ENCODE measurements around the gene RAPH1.
"Not testable (repeated sequence)": the region's sequence is repeated elsewhere in the genome, so short reads cannot be mapped to it uniquely, and the experiment has no call there.

The RAPH1 gene

DNA sequence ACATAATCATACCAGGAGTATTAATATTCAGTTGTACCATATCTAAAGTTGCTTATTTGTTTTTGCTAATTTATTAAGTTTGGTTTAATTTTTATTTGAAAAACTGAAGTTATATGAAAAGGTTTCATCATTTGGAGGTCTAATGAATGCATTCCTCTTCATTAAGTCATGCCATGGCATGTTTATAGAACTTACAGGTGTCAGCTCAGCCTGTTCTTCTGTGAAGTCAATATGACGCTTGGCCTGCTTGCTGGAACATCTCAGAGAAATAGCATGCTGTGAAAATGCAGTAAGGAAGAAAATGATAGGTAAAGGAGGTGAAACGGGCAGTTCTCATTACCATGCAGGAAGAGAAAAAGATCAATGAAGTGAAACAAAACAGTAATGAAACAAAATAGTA is 58.2 kb downstream of the RAPH1 start:
- DNase-seq = no peak

DNA sequence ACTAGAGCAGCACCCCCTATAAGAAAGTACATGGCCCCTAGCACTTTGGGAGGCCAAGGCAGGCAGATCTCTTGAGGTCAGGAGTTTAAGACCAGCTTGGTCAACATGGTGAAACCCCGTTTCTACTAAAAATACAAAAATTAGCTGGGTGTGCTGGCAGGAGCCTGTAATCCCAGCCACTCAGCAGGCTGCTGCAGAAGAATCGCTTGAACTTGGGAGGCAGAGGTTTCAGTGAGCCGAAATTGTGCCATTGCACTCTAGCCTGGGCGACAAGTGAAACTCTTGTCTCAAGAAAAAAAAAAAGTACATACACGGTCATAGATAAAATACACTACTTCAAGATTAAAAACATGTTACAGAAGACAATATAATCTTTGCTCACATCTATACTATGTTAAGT is 63.8 kb downstream of the RAPH1 start:
- DNase-seq = no peak

DNA sequence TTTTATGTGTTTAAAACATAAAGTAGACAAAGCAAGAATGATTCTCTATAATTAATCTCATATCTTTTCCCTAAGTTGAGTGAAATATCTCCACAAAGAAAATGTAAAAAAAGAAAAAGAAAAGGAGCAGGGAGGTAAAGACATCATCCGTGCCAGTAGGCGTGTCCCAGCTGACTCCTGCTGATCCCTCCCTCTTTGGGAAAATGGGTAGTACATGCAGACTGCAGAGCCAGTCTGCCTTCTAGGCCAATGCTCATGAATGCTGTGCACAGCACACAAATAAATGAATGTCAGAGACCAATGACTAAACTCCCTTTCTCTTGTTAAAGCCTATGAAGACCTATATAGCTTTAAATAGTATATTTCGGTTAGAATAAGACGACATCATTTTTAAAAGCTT is 64.7 kb downstream of the RAPH1 start:
- no peak for DNase-seq

DNA sequence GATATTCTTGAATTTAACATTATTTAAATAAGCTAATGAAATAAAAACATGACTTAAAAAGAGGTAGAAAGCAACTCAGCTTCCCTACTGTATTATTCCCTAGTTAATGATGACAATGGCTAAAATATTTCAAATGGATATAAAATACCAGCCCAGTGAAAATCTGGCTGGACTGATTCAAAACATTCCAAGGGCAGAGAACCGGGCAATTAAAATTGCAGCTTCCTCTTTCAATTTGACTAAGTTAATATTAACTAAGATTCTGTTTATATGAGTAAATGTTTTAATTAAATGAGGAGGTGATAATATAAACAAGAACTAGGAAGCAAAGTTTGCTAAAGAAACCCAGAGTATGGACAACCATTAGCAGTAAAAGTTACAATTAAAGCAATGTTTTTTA is 65.6 kb downstream of the RAPH1 start:
- DNase-seq = no peak

DNA sequence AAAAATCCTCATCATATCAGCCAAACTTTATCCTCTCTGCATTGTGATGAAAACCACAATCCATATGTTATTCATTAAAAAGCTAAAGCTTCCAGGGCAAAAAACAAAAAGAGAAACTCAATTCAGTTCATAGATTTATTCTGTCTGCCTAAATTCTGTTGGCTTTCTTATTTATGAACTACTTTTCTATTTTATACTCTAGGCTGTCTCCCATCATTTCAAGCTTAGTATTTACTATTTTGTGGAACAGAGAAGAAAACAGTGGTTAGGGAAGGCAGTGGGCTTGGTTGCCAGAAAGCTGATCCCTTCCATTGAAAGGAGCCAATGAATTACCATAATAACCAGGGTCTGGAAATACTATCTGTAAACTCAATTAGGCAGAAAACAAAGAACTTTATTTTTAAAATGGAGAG is 71.8 kb downstream of the RAPH1 start:
- DNase-seq = no peak

DNA sequence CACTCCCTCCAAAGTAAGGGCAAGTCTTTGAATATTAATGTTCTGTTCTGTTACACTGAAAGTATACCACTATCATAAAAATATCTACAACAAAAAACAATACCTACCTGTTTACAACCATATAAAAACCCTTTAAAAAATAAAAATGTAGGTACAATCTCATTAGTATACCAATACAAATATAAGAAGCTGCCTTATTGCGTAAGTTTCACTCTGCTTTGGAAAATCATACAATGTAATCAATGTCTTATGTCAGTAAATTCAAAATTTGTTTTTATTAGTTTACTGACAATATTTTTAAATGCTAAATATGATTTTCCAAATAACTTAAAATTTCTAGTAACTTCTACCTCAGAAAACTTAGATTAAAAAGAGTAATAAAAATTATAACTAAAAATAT is 72.8 kb downstream of the RAPH1 start:
- no peak for DNase-seq

DNA sequence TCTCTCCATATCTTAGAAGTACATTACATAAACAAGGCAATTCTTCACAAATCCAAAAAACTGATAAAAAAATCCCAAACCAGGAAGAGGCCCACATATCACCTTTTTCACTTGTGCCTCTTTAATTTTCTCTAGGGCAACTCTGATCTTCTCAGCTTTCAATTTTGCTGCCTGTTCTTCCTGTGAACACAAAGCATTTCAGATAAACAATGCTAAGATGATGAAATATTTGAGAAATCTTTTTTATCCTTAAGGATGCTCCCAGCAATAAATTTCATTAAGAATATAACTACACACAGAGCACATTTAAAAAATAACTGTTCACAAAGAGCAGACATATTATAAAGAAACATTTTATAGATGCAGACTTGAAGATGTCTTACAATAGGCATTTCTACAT is 73.4 kb downstream of the RAPH1 start:
- DNase-seq = no peak

DNA sequence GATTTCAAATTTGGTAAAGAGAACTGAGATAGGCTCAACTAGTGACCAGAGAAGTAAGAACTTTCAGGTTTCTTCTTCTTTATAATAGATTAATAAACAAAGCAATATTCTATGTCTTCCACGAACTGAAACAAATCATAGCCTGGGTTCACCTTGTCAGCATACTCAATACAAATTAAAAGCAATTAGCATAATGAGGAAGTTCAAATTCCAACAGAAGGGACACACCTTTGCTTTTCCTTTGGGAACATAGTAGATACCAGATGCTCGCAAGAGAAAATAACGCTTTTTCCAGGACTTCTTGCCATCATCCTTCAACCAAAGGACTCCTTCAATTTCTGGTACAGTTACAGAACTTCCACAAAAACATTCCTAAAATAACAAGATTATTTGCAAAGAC is 79.9 kb downstream of the RAPH1 start:
- no peak for DNase-seq

DNA sequence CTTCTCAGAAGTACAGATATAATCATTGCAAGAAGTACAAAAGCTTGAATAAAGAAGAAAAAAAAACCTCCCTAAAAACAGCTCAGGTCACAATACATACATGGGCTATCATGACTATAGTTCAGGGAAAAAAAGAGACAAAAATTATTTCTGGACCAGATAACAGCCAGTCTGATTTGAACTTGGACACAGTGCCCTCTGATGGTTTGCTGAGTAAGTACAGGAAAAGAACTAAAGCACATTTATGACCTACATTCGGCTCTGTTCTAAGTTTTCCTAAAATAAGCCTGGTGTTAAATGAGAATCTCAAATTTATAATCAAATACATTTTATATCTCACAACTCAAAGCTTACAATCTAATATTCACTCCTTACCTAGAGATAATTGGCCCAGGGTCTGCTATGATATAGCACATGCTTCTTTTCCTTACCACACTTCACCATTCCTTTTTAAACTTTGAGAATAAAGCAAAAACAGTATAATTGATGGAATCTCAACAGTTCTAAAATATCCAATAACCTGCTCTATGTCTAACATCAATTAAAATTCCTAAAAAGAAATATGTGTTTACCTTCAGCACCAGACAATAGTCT is 81.1 kb downstream of the RAPH1 start:
- peak; percentile 42 for DNase-seq

DNA sequence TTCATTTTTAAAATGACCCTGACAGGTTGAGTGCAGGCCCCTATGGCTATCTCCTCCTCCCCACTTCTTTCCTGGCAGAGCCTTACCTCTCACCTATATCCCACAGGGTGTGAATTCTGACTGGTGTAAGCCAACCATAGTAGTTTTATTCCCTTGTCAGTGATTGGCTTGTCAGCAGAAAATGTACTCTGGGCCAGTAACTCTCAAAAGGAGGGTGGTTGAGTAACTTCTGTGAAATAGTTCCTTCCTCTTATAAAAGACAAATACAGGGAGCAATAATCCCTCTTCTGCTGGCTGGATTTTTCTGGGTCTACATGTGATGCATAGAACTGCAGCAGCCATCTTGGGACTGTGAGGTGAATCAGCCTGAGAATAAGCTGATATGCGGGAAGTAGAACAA is 83.4 kb downstream of the RAPH1 start:
- no peak for DNase-seq

DNA sequence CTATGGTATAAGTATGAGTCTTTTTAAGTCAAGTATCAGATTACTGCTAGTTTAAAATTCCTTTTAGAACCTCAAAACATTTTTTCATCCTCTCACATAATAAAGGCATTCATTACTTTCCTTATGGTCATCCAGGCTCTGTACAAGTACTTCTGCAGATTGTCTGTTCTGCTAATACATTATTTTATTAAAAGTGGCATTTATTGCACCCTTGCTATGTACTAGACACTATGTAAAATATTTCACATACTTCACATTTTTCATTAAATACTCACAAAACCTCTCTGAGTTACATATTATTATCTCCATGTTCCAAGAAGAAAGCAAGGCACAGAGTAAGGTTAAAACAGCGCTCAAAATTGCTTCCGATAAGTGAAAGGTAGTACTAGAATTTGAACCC is 84.1 kb downstream of the RAPH1 start:
- no peak for DNase-seq

DNA sequence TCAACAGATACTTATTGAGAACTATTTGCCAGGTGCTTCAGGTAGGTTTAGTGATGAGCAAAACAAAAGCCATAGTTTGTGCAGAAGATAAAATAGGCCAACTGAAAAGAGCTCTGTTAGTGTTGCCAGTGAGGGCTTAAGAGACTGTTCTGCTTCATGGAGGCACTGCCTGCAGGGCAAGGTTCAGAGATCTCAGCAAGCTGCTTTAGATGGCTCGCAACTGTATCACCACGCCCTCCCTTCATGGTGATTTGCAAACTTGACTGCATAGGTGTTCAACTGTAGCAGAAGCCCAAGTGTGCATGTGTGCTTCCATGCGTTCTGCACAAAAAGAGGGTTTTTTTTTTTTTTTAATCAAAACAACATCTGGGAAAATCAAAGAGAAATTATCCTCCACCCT is 84.5 kb downstream of the RAPH1 start:
- DNase-seq = no peak

DNA sequence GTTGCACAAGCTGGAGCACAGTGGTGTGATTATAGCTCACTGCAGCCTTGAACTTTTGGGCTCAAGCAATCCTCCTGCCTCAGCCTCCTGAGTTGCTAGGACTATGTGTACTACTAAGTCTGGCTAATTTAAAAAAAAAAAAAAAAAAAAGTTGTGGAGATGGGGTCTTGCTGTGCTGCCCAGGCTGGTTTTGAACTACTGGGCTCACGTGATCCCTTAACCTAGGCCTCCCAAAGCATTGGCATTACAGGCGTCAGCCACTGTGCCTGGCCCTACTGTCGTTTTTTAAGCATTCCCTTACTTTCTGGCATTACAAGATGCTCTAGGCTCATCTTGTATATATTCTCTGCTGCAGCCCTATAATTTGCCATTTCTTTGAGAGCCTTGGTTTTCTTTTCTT is 88.3 kb downstream of the RAPH1 start:
- DNase-seq = no peak

DNA sequence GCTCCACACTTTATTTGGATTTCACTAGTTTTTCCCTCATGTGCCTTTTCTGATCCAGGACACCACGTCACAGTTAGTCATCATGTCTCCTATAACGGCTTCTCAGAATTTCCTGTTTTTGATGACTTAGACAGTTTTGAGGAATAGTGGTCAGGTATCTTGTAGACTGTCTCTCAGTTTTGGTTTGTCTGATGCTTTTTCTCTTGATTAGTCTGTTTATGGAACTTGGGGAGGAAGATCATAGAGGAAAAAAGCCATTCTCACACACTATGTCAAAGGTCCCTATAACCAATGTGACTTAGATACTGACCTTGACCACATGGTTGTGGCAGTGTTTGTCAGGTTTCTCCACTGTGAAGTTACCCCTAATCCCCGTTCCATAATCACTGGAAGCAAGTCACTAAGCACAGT is 89.0 kb downstream of the RAPH1 start:
- DNase-seq = no peak

DNA sequence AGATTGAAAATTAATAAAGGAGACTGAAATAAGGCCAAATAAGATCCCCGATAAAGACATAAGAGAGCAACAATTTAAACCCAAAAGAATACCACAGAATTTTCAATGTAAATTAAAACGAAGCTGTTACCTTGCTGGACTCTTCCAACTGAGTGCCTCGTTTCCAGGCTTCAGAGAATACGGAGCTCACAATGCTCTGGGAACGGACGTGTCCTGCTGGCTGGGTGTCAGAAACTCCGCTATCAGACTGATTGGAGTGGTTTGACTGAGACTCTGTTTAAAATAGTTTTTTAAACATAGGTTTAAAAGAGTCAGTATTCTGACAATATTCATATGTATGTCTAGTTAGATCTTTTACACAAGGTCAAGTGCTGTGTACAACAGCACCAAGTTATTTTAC is 90.4 kb downstream of the RAPH1 start:
- no peak for DNase-seq

DNA sequence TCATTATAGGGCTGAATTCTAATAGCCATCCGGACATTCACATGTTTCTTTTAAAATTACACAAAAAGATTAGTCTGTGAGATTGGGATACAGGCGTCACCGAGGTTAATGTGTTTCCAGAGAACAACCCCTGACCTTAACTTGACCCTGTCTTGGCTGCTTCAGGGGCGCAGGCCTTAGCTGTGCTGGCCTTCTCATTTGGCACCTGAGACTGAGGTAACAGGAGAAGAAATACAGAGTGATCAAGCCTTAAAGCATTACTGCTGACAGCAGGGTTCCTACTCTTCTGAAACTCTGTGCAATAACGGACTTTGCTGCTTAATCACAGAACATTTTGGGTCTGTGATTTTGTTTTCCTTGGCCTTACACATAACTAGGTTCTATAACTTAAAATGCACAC is 92.6 kb downstream of the RAPH1 start:
- DNase-seq = no peak

DNA sequence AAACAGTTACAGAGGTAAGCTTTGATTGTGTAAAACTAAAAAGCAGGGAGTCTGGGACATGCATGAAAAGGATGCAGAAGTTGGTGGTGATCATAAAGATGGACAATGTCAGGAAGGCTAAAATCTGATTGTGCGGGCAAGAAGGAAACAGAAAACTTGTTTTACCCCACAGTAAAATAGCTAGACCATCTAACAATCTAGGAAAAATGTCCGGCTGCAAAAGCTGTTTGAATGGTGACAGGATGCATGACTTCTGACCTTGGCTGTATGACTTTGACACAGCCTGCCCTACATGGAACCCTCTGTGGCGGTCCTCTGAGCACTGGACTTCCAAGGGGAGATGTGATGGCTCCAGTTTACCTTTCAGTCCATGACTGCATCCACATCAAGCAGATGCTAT is 93.6 kb downstream of the RAPH1 start:
- no peak for DNase-seq

DNA sequence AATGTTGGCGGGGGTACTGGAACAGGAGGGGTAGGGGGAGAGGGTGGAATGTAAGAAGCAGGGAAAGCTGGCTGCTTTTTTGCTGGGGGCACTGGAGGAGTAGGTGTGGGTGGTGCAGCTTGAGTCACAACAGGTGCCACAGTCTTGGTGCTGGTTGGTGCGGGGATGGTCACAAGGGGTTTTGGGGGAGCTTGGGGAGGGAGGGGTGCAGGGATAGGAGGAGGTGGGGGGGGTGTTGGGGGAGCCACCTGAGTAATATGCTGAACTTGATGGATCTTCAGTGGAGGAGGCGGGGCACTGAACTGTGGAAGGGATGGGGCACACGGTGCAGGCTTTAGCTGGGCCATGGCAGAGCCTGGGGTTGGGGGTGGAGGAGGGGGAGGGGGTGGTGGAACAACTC is 94.4 kb downstream of the RAPH1 start:
- no peak for DNase-seq

DNA sequence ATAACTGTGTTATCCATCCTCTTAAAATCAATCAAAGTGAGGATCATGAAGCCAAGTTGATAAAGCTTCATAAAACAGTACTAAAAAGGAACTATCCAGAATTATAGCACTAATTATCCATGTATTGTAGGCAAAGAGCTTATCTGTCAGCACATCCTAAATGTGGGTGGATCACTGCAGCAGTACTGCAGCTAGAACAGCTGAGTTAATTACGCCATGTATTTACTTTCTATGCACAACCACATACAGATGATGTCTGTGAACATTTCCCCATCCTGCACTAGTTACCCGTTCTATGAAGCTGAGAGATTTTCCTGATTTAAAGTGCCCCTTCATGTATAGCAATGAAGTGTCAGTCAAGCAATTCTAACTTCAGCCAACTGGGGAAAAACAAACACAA is 96.6 kb downstream of the RAPH1 start:
- no peak for DNase-seq

DNA sequence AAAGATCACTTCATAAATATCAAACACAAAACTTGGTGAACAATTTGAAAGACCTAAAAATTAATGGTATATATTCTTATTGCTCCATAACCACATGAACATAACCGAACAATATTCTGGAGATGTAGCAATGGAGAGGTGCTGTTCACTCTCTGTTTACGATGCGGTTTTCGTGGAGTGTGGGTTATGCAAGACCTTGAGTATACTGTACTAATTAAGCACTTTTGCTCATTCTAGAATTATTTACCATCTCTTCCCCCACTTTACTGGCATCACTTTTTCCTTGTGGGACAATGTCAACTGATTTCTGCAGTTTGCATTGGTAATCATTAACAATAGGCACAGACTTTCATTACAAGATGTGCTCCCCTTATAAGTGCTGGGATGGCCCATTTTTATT is 97.6 kb downstream of the RAPH1 start:
- DNase-seq = no peak

DNA sequence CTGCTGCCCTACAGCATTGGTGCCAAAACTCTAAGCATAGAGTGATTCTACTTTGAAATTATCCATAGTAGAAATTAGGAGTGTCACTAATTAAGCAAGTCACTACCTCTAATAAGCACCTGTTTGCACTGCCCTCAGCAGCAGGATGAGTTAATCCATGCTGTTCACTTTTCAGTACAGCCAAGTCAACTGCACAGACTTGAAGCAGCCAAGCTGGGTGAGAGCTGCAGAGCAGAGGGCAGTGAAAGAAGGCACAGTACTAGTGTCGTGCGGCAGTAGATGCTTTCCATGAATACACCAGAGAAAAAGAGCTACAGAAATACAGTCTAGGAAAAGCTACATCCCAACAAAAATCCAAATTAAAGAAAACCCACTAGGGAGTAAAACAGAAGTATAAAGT is 98.6 kb downstream of the RAPH1 start:
- no peak for DNase-seq

DNA sequence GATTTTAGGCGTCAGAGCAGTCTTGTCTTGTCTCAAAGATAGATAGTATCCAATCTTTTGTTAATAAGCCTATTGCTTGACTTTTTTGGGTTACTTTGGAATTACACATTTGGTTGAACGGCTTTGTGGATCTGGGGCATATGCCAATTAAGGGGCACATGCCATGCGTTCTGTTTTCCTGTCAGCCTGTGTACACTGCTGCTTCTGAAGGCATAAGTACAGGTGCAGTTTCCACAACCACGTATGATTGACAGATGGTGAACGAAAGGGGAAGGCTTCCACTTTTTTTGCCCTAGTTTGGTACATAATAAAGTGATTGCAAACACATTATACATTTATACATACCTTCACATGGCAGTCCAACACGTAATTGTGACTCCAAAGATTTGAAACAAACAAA is 102.3 kb downstream of the RAPH1 start:
- no peak for DNase-seq

DNA sequence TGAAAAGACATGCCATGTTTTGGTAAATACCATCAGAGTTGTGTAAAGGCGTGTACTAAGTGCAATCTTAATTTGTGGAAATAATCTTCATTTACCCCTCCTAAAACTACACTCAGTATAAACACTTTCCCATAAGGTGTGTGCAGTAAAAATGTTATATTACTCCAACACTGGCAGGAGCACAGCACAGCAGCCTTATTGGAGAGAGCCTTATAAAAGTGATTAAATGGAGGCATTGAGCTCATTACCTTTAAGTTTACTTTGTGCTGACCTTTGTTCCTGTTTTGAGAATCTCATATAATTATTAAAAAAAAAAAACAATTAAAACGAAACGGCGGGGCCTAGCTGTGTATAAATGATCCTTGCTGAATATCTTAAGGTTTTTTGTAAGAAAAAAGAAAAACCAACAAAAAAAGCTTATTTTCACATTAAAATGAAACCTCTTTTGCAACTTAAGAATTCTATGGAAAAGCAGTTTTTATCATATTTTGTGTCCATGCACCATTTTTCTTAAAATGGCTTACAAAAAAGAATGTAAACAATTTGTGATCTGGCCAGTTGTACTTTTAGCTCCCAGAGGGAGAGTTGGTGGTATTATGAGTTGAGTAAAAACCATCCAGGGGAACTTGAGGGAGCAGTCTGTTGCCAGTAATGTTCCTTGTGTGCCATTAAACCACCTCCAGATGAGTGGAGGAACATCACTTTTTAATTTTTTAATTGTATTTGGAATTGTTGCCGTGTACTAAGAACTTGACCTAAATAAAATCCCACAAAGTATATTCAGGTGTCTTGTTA is 103.5 kb downstream of the RAPH1 start:
- DNase-seq = no peak

DNA sequence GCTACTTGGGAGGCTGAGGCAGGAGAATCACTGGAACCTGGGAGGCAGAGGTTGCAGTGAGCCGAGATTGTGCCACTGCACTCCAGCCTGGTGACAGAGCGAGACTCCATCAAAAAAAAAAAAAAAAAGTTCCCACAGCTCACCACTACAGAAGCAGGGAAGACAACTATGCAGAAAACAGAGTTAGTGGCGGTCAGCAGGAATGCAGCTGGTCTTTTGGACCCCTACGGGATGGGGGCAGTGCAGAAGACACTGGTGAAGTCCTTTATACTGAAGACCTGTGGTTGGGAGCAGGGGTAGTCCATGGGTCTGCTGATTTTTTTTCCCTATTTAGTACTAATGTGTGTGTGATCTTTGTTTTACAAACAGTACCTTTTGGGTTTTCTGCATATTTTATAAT is 105.5 kb downstream of the RAPH1 start:
- not testable (repeated sequence) for DNase-seq

DNA sequence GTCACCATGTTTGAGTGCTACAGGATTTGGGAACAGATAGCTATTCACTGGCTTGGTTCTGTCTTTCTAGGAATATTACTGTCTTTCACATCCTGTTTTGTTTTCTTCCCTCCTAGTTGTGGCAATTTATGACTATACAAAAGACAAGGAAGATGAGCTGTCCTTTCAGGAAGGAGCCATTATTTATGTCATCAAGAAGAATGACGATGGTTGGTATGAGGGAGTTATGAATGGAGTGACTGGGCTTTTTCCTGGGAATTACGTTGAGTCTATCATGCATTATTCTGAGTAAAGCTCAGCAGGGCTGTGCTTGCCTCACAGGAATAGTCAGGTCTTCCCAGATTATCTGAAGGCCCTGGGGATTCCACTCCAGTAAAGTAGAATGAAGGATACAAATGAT is 108.0 kb downstream of the RAPH1 start:
- no peak for DNase-seq

Data from NCI-H446 treated with DMSO at 0.1 percent for 48 hours (cell line).